ENCODE results near the gene PAK5.

DNA sequence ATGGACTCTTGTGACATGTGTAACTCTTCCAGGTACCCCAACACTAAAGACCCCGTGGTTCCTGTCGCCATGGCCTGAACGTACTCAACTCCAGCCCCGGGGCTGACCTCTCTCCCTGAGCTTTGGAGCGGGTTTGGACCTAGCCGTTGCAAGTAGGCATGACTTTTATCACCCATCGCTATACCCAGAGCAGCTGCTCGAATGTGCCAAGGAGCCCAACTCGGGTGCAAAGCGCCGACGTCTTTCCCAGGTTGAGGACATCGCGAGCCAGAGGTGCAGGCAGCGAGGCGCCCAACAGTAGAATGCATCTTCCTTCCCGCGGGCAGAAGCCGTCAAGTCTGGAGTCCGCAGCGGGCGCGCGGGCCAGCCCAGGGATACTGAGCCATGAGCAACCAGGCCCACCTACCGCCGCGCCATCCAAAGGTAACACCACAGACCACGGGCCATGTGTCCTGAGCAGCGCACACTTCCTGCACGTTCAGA is 330.1 kb downstream of the PAK5 start:
- TF ChIP-seq, protein P1, sequence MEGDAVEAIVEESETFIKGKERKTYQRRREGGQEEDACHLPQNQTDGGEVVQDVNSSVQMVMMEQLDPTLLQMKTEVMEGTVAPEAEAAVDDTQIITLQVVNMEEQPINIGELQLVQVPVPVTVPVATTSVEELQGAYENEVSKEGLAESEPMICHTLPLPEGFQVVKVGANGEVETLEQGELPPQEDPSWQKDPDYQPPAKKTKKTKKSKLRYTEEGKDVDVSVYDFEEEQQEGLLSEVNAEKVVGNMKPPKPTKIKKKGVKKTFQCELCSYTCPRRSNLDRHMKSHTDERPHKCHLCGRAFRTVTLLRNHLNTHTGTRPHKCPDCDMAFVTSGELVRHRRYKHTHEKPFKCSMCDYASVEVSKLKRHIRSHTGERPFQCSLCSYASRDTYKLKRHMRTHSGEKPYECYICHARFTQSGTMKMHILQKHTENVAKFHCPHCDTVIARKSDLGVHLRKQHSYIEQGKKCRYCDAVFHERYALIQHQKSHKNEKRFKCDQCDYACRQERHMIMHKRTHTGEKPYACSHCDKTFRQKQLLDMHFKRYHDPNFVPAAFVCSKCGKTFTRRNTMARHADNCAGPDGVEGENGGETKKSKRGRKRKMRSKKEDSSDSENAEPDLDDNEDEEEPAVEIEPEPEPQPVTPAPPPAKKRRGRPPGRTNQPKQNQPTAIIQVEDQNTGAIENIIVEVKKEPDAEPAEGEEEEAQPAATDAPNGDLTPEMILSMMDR (IDR thresholded peaks at IDR 0.05; ENCODE audit: low read length), result no peak
- TF ChIP-seq EZH2 (optimal IDR thresholded peaks at IDR 0.05; ENCODE audit: low read depth, low read length) (no peak), EZH2phosphoT487 (IDR thresholded peaks at IDR 0.05; ENCODE audit: low read length) (no peak)
